HepG2 (cell line): ENCODE results near the gene MAB21L1.

Source experiments
- CTCF ChIP-seq: sonication (generic); formaldehyde crosslinking; IDR thresholded peaks from 2 replicates; pipeline ENCODE4 v1.5.0; 2020; ENCODE audit warnings: mild to moderate bottlenecking, missing genetic modification reagents, moderate library complexity
- FOXM1 ChIP-seq: sonication (generic); formaldehyde crosslinking; IDR thresholded peaks from 2 replicates; pipeline ENCODE4 v1.5.0; 2020; ENCODE audit warnings: missing genetic modification reagents
- PAX8 ChIP-seq: sonication (generic); formaldehyde crosslinking; IDR thresholded peaks from 2 replicates; pipeline ENCODE4 v1.8.0; 2022; ENCODE audit warnings: mild to moderate bottlenecking, missing genetic modification reagents, borderline replicate concordance
- REST ChIP-seq, 2 experiments: IDR thresholded peaks; 2 replicates each; pipeline ENCODE4 v1.6.1; 2011 to 2012; ENCODE audit warnings: low read length in 2 of 2, borderline replicate concordance in 1 of 2, low read depth in 1 of 2, mild to moderate bottlenecking in 1 of 2, moderate library complexity in 1 of 2
- ZFP82 ChIP-seq: sonication (generic); formaldehyde crosslinking; IDR thresholded peaks from 2 replicates; pipeline ENCODE4 v1.5.1; 2020; ENCODE audit warnings: mild to moderate bottlenecking, missing genetic modification reagents, borderline replicate concordance
- ZNF234 ChIP-seq: sonication (generic); formaldehyde crosslinking; conservative IDR thresholded peaks from 2 replicates; pipeline ENCODE4 v1.5.1; 2020; ENCODE audit warnings: mild to moderate bottlenecking, missing genetic modification reagents
- ZNF646 ChIP-seq: sonication (generic); formaldehyde crosslinking; IDR thresholded peaks from 2 replicates; pipeline ENCODE4 v1.9.0; 2021; ENCODE audit warnings: mild to moderate bottlenecking, missing genetic modification reagents

- TF ChIP-seq REST (IDR thresholded peaks at IDR 0.05; ENCODE audit: borderline replicate concordance in 1 of 2, low read depth in 1 of 2, low read length in 2 of 2) (no peak), CTCF (CRISPR knock-in tag) (no peak), ZFP82 (CRISPR knock-in tag) (no peak), PAX8 (CRISPR knock-in tag) (no peak), FOXM1 (CRISPR knock-in tag) (no peak), ZNF234 (no peak), ZNF646 (no peak)
These were observed 4.7 kb downstream of the MAB21L1 start for GRCh38 chr13:35471706-35472322.
